Amniotic epithelial cell (primary cell): ENCODE measurements around the gene PLAU.
"Not testable (repeated sequence)": the region's sequence is repeated elsewhere in the genome, so short reads cannot be mapped to it uniquely, and the experiment has no call there.

Source experiments
- DNase-seq: peaks from one replicate; pipeline ENCODE4 v3.0.0-alpha.2; 2010; ENCODE audit warnings: low read depth

The PLAU gene

GRCh38 chr10:73898730-73899410 is 12.1 kb upstream of the PLAU start:
- no peak for DNase-seq

GRCh38 chr10:73899423-73899822 is 11.5 kb upstream of the PLAU start:
- DNase-seq: peak; percentile 93

GRCh38 chr10:73900064-73900463 is 10.9 kb upstream of the PLAU start:
- DNase-seq: no peak

- DNase-seq: no peak
These were observed 9.7 kb upstream of the PLAU start for GRCh38 chr10:73901261-73901660.

- no peak for DNase-seq
These were observed 8.6 kb upstream of the PLAU start for GRCh38 chr10:73902351-73902750.

- DNase-seq: no peak
These were observed 5.5 kb upstream of the PLAU start for GRCh38 chr10:73905256-73906020.

- DNase-seq: peak; percentile 99
These were observed 4.1 kb upstream of the PLAU start for GRCh38 chr10:73906524-73907447.

- DNase-seq: peak; percentile 70
These were observed 3.0 kb upstream of the PLAU start for GRCh38 chr10:73907841-73908517.

- peak; percentile 96 for DNase-seq
These were observed 1.9 kb upstream of the PLAU start for GRCh38 chr10:73908853-73909539.

- no peak for DNase-seq
These were observed 1.3 kb upstream of the PLAU start for GRCh38 chr10:73909540-73910115.

GRCh38 chr10:73910401-73910763 is 550 bp upstream of the PLAU start:
- DNase-seq: no peak

GRCh38 chr10:73911553-73912004 is 647 bp downstream of the PLAU start:
- no peak for DNase-seq

- DNase-seq: no peak
These were observed 3.1 kb downstream of the PLAU start for GRCh38 chr10:73914036-73914435.

GRCh38 chr10:73915206-73915851 is 4.4 kb downstream of the PLAU start:
- DNase-seq: no peak

GRCh38 chr10:73916761-73917470 is 6.0 kb downstream of the PLAU start:
- no peak for DNase-seq

- DNase-seq: no peak
These were observed 6.8 kb downstream of the PLAU start for GRCh38 chr10:73917566-73918305.

- not testable (repeated sequence) for DNase-seq
These were observed 8.5 kb downstream of the PLAU start for GRCh38 chr10:73919481-73919880.

GRCh38 chr10:73920089-73920488 is 9.2 kb downstream of the PLAU start:
- no peak for DNase-seq
